HG03521 (cell line): ENCODE results near the gene RAD23A.
"Not testable (repeated sequence)": the region's sequence is repeated elsewhere in the genome, so short reads cannot be mapped to it uniquely, and the experiment has no call there.

Experiments
- ATAC-seq: cut with Tn5 transposase; IDR thresholded peaks from one replicate; pipeline ENCODE4 v1.9.1; 2021; ENCODE audit warnings: mild to moderate bottlenecking, moderate library complexity; ENCODE audit not compliant: unreplicated experiment

RAD23A gene

GRCh38 chr19:12954612-12954962 lies 8.9 kb downstream of the RAD23A start:
- no peak for ATAC-seq

- ATAC-seq = not testable (repeated sequence)
Measured at GRCh38 chr19:12955575-12955974, 9.9 kb downstream of the RAD23A start.

GRCh38 chr19:12955996-12956395 lies 10.3 kb downstream of the RAD23A start:
- no peak for ATAC-seq

GRCh38 chr19:12956446-12957388 lies 11.1 kb downstream of the RAD23A start, which contains the start of gene GADD45GIP1:
Gene GADD45GIP1, minus strand, starts transcription at chr19:12957223. Its CDS starts 11 bp downstream, at chr19:12957212.
- ATAC-seq = peak; percentile 72

GRCh38 chr19:12957389-12957952 lies 11.8 kb downstream of the RAD23A start:
- ATAC-seq = not testable (repeated sequence)

- no peak for ATAC-seq
Measured at GRCh38 chr19:12959481-12959880, 13.8 kb downstream of the RAD23A start.

GRCh38 chr19:12965017-12965811 lies 19.6 kb downstream of the RAD23A start:
- ATAC-seq = no peak

GRCh38 chr19:12965812-12966135 lies 20.1 kb downstream of the RAD23A start:
- ATAC-seq = no peak

- no peak for ATAC-seq
Measured at GRCh38 chr19:12967907-12968306, 22.2 kb downstream of the RAD23A start.

GRCh38 chr19:12969292-12969988 lies 23.8 kb downstream of the RAD23A start, which contains the start of gene DAND5:
Gene DAND5, plus strand, starts transcription at chr19:12969576. Its CDS starts 85 bp downstream, at chr19:12969661.
- no peak for ATAC-seq

GRCh38 chr19:12970070-12970820 lies 24.6 kb downstream of the RAD23A start:
- no peak for ATAC-seq

- no peak for ATAC-seq
Measured at GRCh38 chr19:12973236-12973635, 27.6 kb downstream of the RAD23A start.

GRCh38 chr19:12974301-12975220 lies 28.9 kb downstream of the RAD23A start:
- no peak for ATAC-seq

GRCh38 chr19:12975221-12975741 lies 29.6 kb downstream of the RAD23A start:
- no peak for ATAC-seq

- not testable (repeated sequence) for ATAC-seq
Measured at GRCh38 chr19:12976109-12976508, 30.4 kb downstream of the RAD23A start.

- ATAC-seq = no peak
Measured at GRCh38 chr19:12979974-12980373, 34.3 kb downstream of the RAD23A start.

- no peak for ATAC-seq
Measured at GRCh38 chr19:12982648-12983047, 37.0 kb downstream of the RAD23A start.

GRCh38 chr19:12983091-12983490 lies 37.4 kb downstream of the RAD23A start:
- no peak for ATAC-seq
